Subcutaneous abdominal adipose tissue (tissue), 5 donors: ENCODE results near the gene ATP9A.
"Not testable (repeated sequence)": the region's sequence is repeated elsewhere in the genome, so short reads cannot be mapped to it uniquely, and the experiment has no call there.

Source experiments
- H3K27ac ChIP-seq: one replicate; pipeline ENCODE4 v1.7.0; 2013; ENCODE audit warnings: low read depth, mild to moderate bottlenecking, inconsistent platforms, low read length, moderate library complexity
- H3K27me3 ChIP-seq, 5 donors: one replicate each; pipeline ENCODE4 v1.7.0; 2013; ENCODE audit warnings: low read length in 5 of 5, inconsistent platforms in 1 of 5; ENCODE audit not compliant: control insufficient read depth in 5 of 5, insufficient read depth in 4 of 5
- H3K36me3 ChIP-seq, 5 donors: one replicate each; pipeline ENCODE4 v1.7.0; 2013; ENCODE audit warnings: low read length in 5 of 5; ENCODE audit not compliant: control insufficient read depth in 5 of 5, insufficient read depth in 5 of 5
- H3K4me1 ChIP-seq, 5 donors: one replicate each; pipeline ENCODE4 v1.7.0; 2013; ENCODE audit warnings: low read length in 5 of 5, mild to moderate bottlenecking in 3 of 5, moderate library complexity in 1 of 5; ENCODE audit not compliant: control insufficient read depth in 5 of 5, insufficient read depth in 5 of 5
- H3K4me3 ChIP-seq, 5 donors: one replicate each; pipeline ENCODE4 v1.7.0; 2013; ENCODE audit warnings: low read length in 5 of 5, low read depth in 1 of 5
- H3K9ac ChIP-seq, 5 donors: one replicate each; pipeline ENCODE4 v1.7.0; 2013; ENCODE audit warnings: low read length in 5 of 5, mild to moderate bottlenecking in 4 of 5, moderate library complexity in 3 of 5
- H3K9me3 ChIP-seq, 5 donors: one replicate each; pipeline ENCODE4 v1.7.0; 2013; ENCODE audit warnings: low read length in 5 of 5; ENCODE audit not compliant: control insufficient read depth in 5 of 5
- donor health status: healthy.
- donor health status: healthy.
- donor health status: healthy.
- donor health status: healthy.
- donor health status: healthy.

The ATP9A gene

DNA sequence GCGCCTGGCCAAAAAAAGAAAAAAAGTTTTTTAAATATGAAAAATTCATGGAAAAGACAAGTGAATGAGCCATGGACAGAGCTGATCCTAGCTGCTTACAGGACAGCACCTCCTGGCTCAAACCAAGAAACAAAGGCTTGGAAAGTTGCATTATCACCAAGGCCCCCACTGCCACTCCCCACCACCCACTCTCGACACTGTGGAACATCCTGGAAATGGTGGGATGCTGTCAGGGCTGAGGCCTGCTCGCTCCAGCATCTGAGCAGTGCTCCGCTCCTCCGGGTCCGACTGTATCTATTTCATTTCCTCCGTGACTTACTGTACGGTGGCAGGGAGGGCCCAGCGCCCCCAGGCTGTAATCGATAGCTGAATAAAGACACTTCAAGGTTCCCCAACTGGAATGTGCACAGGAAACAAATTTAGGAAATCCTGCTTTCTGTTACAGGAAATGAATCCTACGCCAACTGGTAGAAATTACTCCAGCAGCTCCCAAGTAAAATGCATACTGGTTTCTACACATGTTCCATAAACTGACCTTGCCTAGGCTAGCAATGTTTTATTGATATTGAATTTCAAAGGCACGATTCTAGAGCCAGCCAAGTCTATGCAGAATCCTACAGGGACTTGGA lies 116.2 kb downstream of the ATP9A start:
- peaks cover 0 to 16% (median 11%) of the 10 kb centered on the region in 5 donors for H3K4me1 ChIP-seq
- peaks cover 6 to 40% (median 34%) of the 10 kb centered on the region in 5 donors for H3K36me3 ChIP-seq
- H3K4me3 ChIP-seq, result peak overlapping the region in 1 of 5 donors; percentile 17
- H3K9me3 ChIP-seq, result no peaks in the 10 kb centered on the region
- no peak overlapping the region for H3K27ac ChIP-seq
- no peak overlapping the region for H3K9ac ChIP-seq
- H3K27me3 ChIP-seq, result no peaks in the 10 kb centered on the region

DNA sequence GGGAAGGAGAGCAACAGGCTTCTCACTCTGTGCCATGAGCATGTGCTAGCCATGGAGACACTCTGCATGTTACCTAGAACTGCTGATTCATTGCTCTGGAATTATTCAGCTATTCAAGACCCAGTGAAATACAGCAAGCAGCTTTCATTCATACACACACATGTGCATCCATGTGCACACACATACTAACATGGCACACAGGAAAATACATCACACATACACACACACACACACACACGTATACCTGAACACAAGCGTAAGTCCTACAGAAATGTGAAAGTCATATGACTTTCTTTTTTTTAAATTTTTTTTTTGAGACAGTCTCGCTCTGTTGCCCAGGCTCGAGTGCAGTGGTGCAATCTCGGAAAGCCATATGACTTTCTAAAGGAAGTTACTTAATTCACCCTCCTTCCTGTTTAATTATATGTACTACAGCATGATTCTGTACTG lies 117.5 kb downstream of the ATP9A start:
- peaks cover 0 to 16% (median 11%) of the 10 kb centered on the region in 5 donors for H3K4me1 ChIP-seq
- H3K4me3 ChIP-seq, result no peak overlapping the region
- no peak overlapping the region for H3K27ac ChIP-seq
- no peaks in the 10 kb centered on the region for H3K27me3 ChIP-seq
- peaks cover 6 to 37% (median 24%) of the 10 kb centered on the region in 5 donors for H3K36me3 ChIP-seq
- no peaks in the 10 kb centered on the region for H3K9me3 ChIP-seq
- H3K9ac ChIP-seq, result no peak overlapping the region

DNA sequence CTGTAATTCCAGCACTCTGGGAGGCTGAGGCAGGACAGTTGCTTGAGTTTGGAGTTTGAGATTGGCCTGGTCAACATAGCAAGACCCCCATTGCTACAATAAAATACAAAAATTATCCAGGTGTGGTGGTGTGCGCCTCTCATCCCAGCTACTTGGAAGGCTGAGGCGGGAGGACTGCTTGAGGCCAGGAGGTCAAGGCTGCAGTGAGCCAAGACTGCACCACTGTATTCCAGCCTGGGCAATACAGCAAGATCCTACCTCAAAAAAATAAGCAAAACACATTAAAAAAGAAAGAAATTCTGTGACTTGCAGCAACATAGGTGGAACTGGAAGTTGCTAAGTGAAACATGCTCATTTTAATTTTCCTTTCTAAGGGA lies 119.6 kb downstream of the ATP9A start:
- no peak overlapping the region for H3K27ac ChIP-seq

DNA sequence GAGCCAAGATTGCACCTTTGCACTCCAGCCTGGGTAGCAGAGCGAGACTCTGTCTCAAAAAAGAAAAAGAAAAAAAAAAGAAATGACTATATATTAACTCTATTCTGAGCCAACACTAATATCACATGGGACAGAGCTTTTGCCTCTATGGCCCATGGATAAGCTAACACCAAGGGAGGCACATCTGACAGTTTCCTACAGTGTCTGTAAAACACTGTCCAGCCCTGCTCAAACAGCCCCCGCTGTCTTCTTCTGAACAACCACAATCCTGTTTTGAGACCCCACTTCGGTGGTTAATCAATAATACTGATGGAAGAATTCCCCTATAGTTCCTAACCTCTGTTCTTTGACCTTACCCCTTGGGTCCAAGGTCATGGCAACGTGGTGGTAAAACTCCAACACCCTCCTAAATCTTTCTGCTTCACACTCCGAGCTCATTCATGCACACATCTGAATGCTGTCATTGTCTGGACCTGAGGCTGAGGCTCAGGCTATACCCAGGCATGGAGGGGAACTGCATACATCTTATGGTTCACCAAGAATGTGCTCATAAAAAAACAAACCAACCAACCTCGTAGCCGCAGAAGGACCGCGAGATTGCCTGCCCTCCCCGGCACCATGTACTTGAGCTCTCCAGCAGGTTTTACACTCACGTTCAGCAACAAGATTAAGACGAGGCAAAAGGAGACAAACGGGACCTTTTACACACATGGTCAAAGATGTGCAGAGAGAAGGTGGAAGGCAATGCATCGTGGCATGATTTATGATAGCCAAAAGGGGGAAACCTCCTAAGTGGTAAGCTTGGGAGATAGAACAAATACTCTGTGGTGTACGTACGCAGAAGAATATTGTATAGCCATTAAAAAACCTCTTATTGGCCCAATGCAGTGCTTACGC lies 120.3 kb downstream of the ATP9A start:
- Histone ChIP-seq H3K4me1 (peaks cover 0 to 16% (median 11%) of the 10 kb centered on the region in 5 donors), H3K27me3 (no peaks in the 10 kb centered on the region), H3K9ac (no peak overlapping the region), H3K27ac (no peak overlapping the region), H3K36me3 (peaks cover 2 to 31% (median 15%) of the 10 kb centered on the region in 5 donors), H3K9me3 (no peaks in the 10 kb centered on the region), H3K4me3 (no peak overlapping the region)

More for the DNA sequence above, 119.6 kb downstream of the ATP9A start:
- H3K36me3 ChIP-seq, result peaks cover 2 to 29% (median 15%) of the 10 kb centered on the region in 5 donors
- no peak overlapping the region for H3K4me3 ChIP-seq
- no peaks in the 10 kb centered on the region for H3K9me3 ChIP-seq
- H3K27me3 ChIP-seq, result no peaks in the 10 kb centered on the region
- peaks cover 0 to 16% (median 11%) of the 10 kb centered on the region in 5 donors for H3K4me1 ChIP-seq
- no peak overlapping the region for H3K9ac ChIP-seq

DNA sequence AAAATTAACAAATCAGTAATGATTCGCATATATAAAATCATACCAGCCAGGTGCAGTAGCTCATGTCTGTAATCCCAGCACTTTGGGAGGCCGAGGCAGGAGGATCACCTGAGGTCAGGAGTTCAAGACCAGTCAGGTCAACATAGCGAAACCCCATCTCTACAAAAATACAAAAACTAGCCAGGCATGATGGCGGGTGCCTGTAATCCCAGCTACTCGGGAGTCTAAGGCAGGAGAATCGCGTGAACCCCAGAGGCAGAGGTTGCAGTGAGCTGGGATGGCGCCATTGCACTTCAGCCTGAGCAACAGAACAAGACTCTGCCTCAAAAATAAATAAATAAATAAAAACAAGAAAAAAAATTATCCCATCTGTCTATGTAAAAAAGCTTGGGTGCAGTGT lies 124.4 kb downstream of the ATP9A start:
- H3K27me3 ChIP-seq, H3K27ac ChIP-seq, H3K9ac ChIP-seq, H3K4me1 ChIP-seq, H3K9me3 ChIP-seq, H3K4me3 ChIP-seq: not testable (repeated sequence)
- peaks cover 5 to 25% (median 8%) of the 10 kb centered on the region in 5 donors for H3K36me3 ChIP-seq

DNA sequence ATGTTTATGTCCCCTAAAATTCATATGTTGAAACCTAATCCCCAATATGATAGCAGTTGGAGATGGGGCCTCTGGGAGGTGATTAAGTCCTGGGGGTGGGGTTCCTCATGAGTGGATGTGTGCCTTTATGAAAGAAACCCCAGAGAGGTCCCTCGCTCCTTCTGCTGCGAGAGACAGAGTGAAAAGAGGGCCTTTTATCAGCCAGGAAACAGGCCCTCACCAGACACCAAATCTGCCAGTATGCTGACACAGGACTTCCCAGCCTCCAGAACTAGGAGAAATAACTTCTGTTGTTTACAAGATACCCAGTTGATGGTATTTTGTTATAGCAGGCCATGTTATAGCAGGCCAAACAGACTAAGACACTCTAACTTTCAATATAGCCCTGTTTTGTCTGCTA lies 124.8 kb downstream of the ATP9A start:
- peaks cover 0 to 2% (median 0%) of the 10 kb centered on the region in 5 donors for H3K4me1 ChIP-seq
- peaks cover 6 to 21% (median 7%) of the 10 kb centered on the region in 5 donors for H3K36me3 ChIP-seq
- no peak overlapping the region for H3K9ac ChIP-seq
- H3K9me3 ChIP-seq, result no peaks in the 10 kb centered on the region
- H3K27me3 ChIP-seq, result no peaks in the 10 kb centered on the region
- no peak overlapping the region for H3K27ac ChIP-seq
- no peak overlapping the region for H3K4me3 ChIP-seq

DNA sequence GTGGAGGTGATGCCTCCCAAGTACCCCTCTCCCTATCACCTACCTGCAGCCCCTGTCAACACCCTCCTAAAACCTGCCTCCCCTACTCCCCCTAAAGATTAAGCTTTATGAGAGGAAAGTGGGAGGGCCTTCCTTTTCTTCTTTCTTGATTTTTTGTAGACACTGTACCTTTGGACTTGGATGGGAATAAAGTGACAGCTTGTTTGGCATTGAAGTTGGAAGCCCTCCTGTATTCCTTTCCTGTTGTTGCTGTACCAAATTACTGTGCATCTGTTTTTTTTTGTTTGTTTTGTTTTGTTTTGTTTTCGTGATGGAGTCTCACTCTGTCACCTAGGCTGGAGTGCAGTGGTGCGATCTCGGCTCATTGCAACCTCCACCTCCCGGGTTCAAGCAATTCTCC lies 126.3 kb downstream of the ATP9A start:
- Histone ChIP-seq H3K9ac (no peak overlapping the region), H3K36me3 (peaks cover 0 to 18% (median 6%) of the 10 kb centered on the region in 5 donors), H3K4me3 (no peak overlapping the region)

DNA sequence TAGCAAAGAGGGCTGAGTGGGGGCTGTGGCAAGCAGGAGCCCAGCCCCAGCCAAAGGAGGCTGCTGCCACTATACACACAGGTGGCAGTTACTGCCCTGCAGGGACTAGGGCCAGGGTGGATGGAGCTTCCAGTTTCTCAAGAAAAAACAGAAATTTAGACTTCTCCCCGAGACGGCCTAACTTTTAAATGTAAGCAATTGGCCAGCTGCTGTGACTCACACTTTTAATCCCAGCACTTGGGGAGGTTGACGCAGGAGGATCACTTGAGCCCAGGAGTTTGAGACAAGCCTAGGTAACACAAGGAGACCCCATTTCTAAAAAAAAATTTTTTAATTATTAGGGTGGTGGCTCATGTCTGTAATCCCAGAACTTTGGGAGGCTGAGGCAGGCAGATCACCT lies 127.4 kb downstream of the ATP9A start:
- Histone ChIP-seq H3K4me1 (peaks cover 0 to 2% (median 0%) of the 10 kb centered on the region in 5 donors), H3K4me3 (no peak overlapping the region), H3K9me3 (no peaks in the 10 kb centered on the region), H3K27ac (no peak overlapping the region), H3K9ac (no peak overlapping the region), H3K36me3 (peaks cover 3 to 19% (median 11%) of the 10 kb centered on the region in 5 donors), H3K27me3 (no peaks in the 10 kb centered on the region)

More for the DNA sequence above, 126.3 kb downstream of the ATP9A start:
- Histone ChIP-seq H3K9me3 (no peaks in the 10 kb centered on the region), H3K27me3 (no peaks in the 10 kb centered on the region), H3K4me1 (peaks cover 0 to 2% (median 0%) of the 10 kb centered on the region in 5 donors), H3K27ac (no peak overlapping the region)

DNA sequence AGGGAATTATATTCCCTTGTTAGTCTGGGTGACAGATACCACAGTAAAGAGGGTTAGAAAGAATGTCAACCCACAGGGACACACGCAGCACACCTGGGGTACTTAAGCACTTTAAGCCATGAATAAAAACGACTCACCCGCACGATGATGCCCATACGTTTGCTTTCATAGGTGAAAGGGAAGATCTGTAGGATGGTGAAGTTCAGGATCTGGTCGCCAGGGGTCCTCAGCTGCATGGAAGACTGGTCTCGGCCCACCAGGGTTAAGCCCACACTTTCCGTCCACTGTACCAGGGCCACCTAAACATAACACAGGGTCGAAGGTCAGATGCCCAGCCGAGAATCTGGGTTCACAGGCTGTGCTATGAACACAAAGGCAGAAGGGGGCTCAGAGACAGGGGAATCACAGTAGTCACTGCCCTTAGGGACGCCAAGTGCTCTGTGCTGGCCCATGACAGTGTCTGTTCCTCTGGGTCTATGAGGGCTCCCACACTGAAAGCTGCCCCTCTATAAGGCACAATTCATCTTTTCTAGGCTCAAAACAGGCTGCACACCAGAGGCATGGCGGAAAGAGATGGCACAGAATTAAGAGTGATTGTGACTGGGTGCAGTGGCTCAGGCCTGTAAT lies 128.9 kb downstream of the ATP9A start:
- H3K27me3 ChIP-seq, result no peaks in the 10 kb centered on the region
- no peak overlapping the region for H3K9ac ChIP-seq
- H3K36me3 ChIP-seq, result peaks cover 3 to 22% (median 11%) of the 10 kb centered on the region in 5 donors
- no peak overlapping the region for H3K4me3 ChIP-seq
- H3K9me3 ChIP-seq, result no peaks in the 10 kb centered on the region
- peaks cover 0 to 2% (median 0%) of the 10 kb centered on the region in 5 donors for H3K4me1 ChIP-seq
- H3K27ac ChIP-seq, result no peak overlapping the region
